HL-60 (cell line): ENCODE measurements around the gene SLC6A7.

Source experiments
- DNase-seq, 2 experiments: peaks; one replicate each; pipeline ENCODE4 v3.0.0-alpha.2; 2010 to 2020; ENCODE audit warnings: low read depth in 1 of 2, low spot score in 1 of 2
- H3K27ac ChIP-seq: fragments of 250-450 bp; sonication (Bioruptor Pico); replicated peaks from 2 replicates; pipeline ENCODE4 v1.5.1; 2020; ENCODE audit warnings: mild to moderate bottlenecking, moderate library complexity
- H3K27me3 ChIP-seq: fragments of 250-450 bp; sonication (Bioruptor Pico); 2 replicates; pipeline ENCODE4 v1.5.1; 2021; ENCODE audit warnings: mild to moderate bottlenecking, moderate library complexity; ENCODE audit not compliant: insufficient read depth, poor library complexity, severe bottlenecking
- H3K4me3 ChIP-seq: replicated peaks from 2 replicates; pipeline ENCODE4 v1.5.1; 2011; ENCODE audit warnings: mild to moderate bottlenecking, control low read depth, low read length; ENCODE audit not compliant: insufficient read depth
- GABPA ChIP-seq: IDR thresholded peaks from 2 replicates; pipeline ENCODE4 v1.6.1; 2012; ENCODE audit warnings: low read depth
- POLR2AphosphoS5 ChIP-seq: IDR thresholded peaks from 2 replicates; pipeline ENCODE4 v1.6.1; 2012; ENCODE audit warnings: low read depth
- SPI1 ChIP-seq: IDR thresholded peaks from 2 replicates; pipeline ENCODE4 v1.6.1; 2012; ENCODE audit warnings: low read depth, mild to moderate bottlenecking, borderline replicate concordance
- TF ChIP-seq, protein P1 (sequence below): IDR thresholded peaks from one replicate; pipeline ENCODE4 v1.5.1; 2011; ENCODE audit warnings: low read length, control low read depth, inconsistent platforms; ENCODE audit not compliant: insufficient read depth
- TF ChIP-seq, protein P2 (sequence below): IDR thresholded peaks from 2 replicates; pipeline ENCODE4 v1.6.1; 2012; ENCODE audit warnings: low read depth; ENCODE audit not compliant: insufficient replicate concordance

The SLC6A7 gene

GRCh38 chr5:150157168-150157567 lies 32.7 kb upstream of the SLC6A7 start:
- Histone ChIP-seq H3K4me3 (no peak overlapping the region), H3K27me3 (peaks cover 8% of the 10 kb centered on the region), H3K27ac (no peak overlapping the region)
- DNase-seq = no peak
- TF ChIP-seq POLR2AphosphoS5 = no peak
- TF ChIP-seq, protein P1, sequence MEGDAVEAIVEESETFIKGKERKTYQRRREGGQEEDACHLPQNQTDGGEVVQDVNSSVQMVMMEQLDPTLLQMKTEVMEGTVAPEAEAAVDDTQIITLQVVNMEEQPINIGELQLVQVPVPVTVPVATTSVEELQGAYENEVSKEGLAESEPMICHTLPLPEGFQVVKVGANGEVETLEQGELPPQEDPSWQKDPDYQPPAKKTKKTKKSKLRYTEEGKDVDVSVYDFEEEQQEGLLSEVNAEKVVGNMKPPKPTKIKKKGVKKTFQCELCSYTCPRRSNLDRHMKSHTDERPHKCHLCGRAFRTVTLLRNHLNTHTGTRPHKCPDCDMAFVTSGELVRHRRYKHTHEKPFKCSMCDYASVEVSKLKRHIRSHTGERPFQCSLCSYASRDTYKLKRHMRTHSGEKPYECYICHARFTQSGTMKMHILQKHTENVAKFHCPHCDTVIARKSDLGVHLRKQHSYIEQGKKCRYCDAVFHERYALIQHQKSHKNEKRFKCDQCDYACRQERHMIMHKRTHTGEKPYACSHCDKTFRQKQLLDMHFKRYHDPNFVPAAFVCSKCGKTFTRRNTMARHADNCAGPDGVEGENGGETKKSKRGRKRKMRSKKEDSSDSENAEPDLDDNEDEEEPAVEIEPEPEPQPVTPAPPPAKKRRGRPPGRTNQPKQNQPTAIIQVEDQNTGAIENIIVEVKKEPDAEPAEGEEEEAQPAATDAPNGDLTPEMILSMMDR = no peak
- TF ChIP-seq, protein P2, sequence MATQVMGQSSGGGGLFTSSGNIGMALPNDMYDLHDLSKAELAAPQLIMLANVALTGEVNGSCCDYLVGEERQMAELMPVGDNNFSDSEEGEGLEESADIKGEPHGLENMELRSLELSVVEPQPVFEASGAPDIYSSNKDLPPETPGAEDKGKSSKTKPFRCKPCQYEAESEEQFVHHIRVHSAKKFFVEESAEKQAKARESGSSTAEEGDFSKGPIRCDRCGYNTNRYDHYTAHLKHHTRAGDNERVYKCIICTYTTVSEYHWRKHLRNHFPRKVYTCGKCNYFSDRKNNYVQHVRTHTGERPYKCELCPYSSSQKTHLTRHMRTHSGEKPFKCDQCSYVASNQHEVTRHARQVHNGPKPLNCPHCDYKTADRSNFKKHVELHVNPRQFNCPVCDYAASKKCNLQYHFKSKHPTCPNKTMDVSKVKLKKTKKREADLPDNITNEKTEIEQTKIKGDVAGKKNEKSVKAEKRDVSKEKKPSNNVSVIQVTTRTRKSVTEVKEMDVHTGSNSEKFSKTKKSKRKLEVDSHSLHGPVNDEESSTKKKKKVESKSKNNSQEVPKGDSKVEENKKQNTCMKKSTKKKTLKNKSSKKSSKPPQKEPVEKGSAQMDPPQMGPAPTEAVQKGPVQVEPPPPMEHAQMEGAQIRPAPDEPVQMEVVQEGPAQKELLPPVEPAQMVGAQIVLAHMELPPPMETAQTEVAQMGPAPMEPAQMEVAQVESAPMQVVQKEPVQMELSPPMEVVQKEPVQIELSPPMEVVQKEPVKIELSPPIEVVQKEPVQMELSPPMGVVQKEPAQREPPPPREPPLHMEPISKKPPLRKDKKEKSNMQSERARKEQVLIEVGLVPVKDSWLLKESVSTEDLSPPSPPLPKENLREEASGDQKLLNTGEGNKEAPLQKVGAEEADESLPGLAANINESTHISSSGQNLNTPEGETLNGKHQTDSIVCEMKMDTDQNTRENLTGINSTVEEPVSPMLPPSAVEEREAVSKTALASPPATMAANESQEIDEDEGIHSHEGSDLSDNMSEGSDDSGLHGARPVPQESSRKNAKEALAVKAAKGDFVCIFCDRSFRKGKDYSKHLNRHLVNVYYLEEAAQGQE = no peak
- no peak for TF ChIP-seq SPI1
- no peak for TF ChIP-seq GABPA

DNA sequence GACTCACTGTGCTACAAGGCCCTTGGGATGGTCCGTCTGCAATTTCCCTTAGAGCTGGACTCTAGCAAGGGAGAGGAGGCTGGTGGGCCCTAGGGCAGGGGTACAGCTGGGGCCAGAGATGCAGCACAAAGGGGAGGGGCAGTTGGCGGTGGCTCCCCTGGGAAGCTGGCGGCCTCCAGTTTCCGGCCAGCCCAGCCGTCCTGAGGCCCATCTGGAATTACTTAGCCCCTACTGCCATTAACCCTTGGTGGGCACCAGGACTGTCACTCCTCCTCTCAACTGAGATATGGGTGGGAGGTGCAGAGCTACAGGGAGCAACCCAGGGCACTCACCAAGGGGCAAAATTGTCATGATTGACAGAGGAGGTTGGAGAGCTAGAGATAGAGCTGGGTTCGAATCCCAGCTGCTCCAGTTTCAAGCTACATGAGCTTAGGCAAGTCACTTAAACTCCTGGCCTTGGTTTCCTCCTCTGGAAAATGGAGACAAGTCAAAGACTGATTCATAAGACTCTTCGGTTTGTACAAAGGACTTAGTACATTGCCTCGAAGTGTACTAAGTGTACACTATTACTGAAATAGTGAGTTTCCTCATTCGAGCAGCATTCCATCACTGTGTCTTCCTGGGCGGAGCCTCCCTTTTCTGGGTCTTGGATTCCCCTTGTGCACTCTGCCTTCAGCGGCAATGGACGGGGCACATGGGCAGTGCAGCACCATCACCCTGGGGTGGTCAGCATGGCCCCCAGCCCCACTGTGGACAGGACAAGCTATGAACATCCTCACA lies 31.5 kb upstream of the SLC6A7 start:
- TF ChIP-seq, protein P2 = no peak
- no peak for TF ChIP-seq GABPA
- no peak for TF ChIP-seq POLR2AphosphoS5
- TF ChIP-seq, protein P1 = no peak
- no peak for TF ChIP-seq SPI1
- Histone ChIP-seq H3K27ac (no peak overlapping the region), H3K4me3 (no peak overlapping the region), H3K27me3 (peaks cover 8% of the 10 kb centered on the region)
- DNase-seq = no peak

GRCh38 chr5:150159031-150159430 lies 30.8 kb upstream of the SLC6A7 start:
- no peak overlapping the region for H3K4me3 ChIP-seq
- no peak for DNase-seq
- H3K27ac ChIP-seq = no peak overlapping the region
- no peak for TF ChIP-seq GABPA
- TF ChIP-seq, protein P1 = no peak
- no peak for TF ChIP-seq POLR2AphosphoS5
- TF ChIP-seq SPI1 = no peak
- TF ChIP-seq, protein P2 = no peak
- H3K27me3 ChIP-seq = peaks cover 8% of the 10 kb centered on the region
